Neutrophil (primary cell): ENCODE data around the gene TNRC6B.

Experiments
- H3K27ac ChIP-seq: fragments of 200-600 bp; sonication (generic); 2 replicates; pipeline ENCODE4 v1.5.1; 2016; ENCODE audit warnings: mild to moderate bottlenecking, moderate library complexity
- H3K27me3 ChIP-seq: fragments of 200-600 bp; sonication (generic); 2 replicates; pipeline ENCODE4 v1.6.0; 2016; ENCODE audit warnings: mild to moderate bottlenecking
- H3K36me3 ChIP-seq: fragments of 200-600 bp; sonication (generic); 2 replicates; pipeline ENCODE4 v1.5.1; 2017
- H3K4me1 ChIP-seq, 2 experiments: fragments of 200-600 bp in 1 of 2; sonication (generic) in 1 of 2; 1 replicate in 1 of 2; 2 replicates in 1 of 2; pipeline versions ENCODE4 v1.5.1 to v1.6.1; 2013 to 2016; ENCODE audit warnings: low read depth in 1 of 2, low read length in 1 of 2, mild to moderate bottlenecking in 1 of 2, moderate library complexity in 1 of 2; ENCODE audit not compliant: control insufficient read depth in 1 of 2, insufficient read depth in 1 of 2
- H3K4me3 ChIP-seq, 2 experiments: fragments of 200-600 bp in 1 of 2; sonication (generic) in 1 of 2; 1 replicate in 1 of 2; 2 replicates in 1 of 2; pipeline ENCODE4 v1.5.1; 2013 to 2016; ENCODE audit warnings: low read depth in 1 of 2, low read length in 1 of 2, mild to moderate bottlenecking in 1 of 2, moderate library complexity in 1 of 2
- H3K9me3 ChIP-seq: fragments of 200-600 bp; sonication (generic); 2 replicates; pipeline ENCODE4 v1.5.1; 2016
- TF ChIP-seq, protein P1 (sequence below): fragments of 200-600 bp; sonication (generic); IDR thresholded peaks from 2 replicates; pipeline ENCODE4 v1.5.1; 2016; ENCODE audit warnings: antibody characterized with exemption

Gene TNRC6B

GRCh38 chr22:40258017-40258416 is 80.3 kb downstream of the TNRC6B start:
- Histone ChIP-seq H3K9me3 (no peaks in the 10 kb centered on the region), H3K36me3 (peaks cover 26% of the 10 kb centered on the region), H3K4me1 (peaks cover 5% of the 10 kb centered on the region in 2 experiments), H3K27ac (peak overlapping the region; percentile 18), H3K4me3 (no peak overlapping the region), H3K27me3 (no peaks in the 10 kb centered on the region)
- TF ChIP-seq, protein P1, sequence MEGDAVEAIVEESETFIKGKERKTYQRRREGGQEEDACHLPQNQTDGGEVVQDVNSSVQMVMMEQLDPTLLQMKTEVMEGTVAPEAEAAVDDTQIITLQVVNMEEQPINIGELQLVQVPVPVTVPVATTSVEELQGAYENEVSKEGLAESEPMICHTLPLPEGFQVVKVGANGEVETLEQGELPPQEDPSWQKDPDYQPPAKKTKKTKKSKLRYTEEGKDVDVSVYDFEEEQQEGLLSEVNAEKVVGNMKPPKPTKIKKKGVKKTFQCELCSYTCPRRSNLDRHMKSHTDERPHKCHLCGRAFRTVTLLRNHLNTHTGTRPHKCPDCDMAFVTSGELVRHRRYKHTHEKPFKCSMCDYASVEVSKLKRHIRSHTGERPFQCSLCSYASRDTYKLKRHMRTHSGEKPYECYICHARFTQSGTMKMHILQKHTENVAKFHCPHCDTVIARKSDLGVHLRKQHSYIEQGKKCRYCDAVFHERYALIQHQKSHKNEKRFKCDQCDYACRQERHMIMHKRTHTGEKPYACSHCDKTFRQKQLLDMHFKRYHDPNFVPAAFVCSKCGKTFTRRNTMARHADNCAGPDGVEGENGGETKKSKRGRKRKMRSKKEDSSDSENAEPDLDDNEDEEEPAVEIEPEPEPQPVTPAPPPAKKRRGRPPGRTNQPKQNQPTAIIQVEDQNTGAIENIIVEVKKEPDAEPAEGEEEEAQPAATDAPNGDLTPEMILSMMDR = no peak

DNA sequence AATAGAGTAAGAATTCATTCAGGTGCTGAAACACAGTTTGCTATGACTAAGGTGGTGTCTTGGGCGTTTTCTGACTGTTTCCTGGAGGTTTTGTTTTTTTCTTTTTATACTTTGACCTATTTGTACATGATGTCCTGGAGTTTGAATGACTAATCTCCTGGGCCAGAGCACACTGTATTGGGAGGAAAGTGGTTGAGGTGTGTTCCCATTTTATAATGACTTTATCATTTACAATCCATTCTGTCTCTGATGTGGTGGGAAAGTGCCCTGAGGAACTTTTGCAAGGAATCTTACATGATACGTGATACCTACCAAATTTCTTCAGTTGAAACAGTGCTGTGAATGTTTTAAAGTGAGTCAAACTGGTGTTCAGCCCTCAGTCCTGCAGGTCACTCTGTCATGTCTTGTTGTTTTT is 80.8 kb downstream of the TNRC6B start:
- H3K4me3 ChIP-seq = no peak overlapping the region
- TF ChIP-seq, protein P1 = no peak
- peaks cover 8 to 9% of the 10 kb centered on the region in 2 experiments for H3K4me1 ChIP-seq
- H3K27ac ChIP-seq = peak overlapping the region; percentile 18
- H3K36me3 ChIP-seq = peaks cover 28% of the 10 kb centered on the region
- no peaks in the 10 kb centered on the region for H3K9me3 ChIP-seq
- no peaks in the 10 kb centered on the region for H3K27me3 ChIP-seq

GRCh38 chr22:40261783-40262182 is 84.1 kb downstream of the TNRC6B start:
- H3K9me3 ChIP-seq = no peaks in the 10 kb centered on the region
- H3K27me3 ChIP-seq = no peaks in the 10 kb centered on the region
- H3K4me1 ChIP-seq = peaks cover 13% of the 10 kb centered on the region in 2 experiments
- H3K36me3 ChIP-seq = peaks cover 58% of the 10 kb centered on the region
- H3K4me3 ChIP-seq = no peak overlapping the region
- no peak overlapping the region for H3K27ac ChIP-seq
- TF ChIP-seq, protein P1 = no peak

DNA sequence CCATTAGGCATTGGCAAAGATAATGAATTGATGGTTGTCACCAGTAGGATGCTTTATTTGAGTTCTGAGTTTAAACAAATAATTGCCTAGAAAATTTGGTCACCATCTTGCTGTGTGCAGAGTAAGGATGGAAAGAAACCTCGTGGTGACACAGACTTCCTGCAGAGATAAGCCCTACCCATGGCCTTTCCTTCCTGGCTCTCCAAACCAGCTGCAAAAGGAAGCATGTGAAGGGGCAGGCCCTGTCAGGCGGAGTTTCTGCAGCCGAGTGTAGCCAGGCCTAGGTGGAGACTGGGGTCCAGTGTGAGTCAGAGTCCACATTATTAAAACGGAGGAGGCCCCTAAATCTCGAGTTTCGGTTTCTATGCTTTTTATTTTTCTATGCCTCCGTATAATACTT is 85.5 kb downstream of the TNRC6B start:
- Histone ChIP-seq H3K9me3 (no peaks in the 10 kb centered on the region), H3K4me3 (no peak overlapping the region), H3K27ac (peak overlapping the region; percentile 0), H3K27me3 (no peaks in the 10 kb centered on the region), H3K4me1 (peaks cover 13% of the 10 kb centered on the region in 2 experiments), H3K36me3 (peaks cover 65% of the 10 kb centered on the region)
- TF ChIP-seq, protein P1 = no peak

DNA sequence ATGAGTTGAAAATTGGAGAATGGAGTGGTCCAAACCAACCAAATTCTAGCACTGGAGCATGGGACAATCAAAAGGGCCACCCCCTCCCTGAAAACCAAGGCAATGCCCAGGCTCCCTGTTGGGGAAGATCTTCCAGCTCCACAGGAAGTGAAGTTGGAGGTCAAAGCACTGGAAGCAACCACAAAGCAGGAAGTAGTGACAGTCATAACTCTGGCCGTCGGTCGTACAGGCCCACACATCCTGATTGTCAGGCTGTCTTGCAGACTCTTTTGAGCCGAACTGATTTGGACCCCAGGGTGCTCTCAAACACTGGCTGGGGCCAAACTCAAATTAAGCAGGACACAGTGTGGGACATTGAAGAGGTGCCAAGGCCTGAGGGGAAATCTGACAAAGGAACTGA is 88.1 kb downstream of the TNRC6B start:
- Histone ChIP-seq H3K4me3 (no peak overlapping the region), H3K27ac (peak overlapping the region; percentile 57), H3K4me1 (peaks cover 13% of the 10 kb centered on the region in 2 experiments), H3K27me3 (no peaks in the 10 kb centered on the region), H3K36me3 (peaks cover 65% of the 10 kb centered on the region), H3K9me3 (no peaks in the 10 kb centered on the region)
- TF ChIP-seq, protein P1 = no peak

DNA sequence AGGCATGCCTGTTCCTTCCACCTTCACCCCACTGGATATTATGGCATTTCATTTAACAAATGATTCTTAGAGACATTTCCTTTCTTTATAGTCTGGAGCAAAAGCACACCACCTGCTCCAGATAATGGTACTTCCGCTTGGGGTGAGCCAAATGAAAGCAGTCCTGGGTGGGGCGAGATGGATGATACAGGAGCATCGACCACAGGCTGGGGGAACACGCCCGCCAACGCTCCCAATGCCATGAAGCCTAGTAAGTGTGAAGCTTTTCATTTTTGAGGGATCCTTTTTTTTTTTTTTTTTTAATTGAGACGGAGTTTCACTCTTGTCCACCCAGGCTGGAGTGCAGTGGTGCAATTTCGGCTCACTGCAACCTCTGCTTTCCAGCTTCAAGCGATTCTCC is 92.3 kb downstream of the TNRC6B start:
- TF ChIP-seq, protein P1 = no peak
- Histone ChIP-seq H3K36me3 (peaks cover 75% of the 10 kb centered on the region), H3K4me1 (peaks cover 8 to 9% of the 10 kb centered on the region in 2 experiments), H3K9me3 (no peaks in the 10 kb centered on the region), H3K4me3 (no peak overlapping the region), H3K27ac (no peak overlapping the region), H3K27me3 (no peaks in the 10 kb centered on the region)
